IPS-NIHi7 (cell line): ENCODE data around the gene RBM10.

ENCODE experiments used
- DNase-seq: peaks from one replicate; pipeline ENCODE4 v3.0.0; 2012; ENCODE audit warnings: mixed read lengths; ENCODE audit errors: extremely low spot score

RBM10 gene

DNA sequence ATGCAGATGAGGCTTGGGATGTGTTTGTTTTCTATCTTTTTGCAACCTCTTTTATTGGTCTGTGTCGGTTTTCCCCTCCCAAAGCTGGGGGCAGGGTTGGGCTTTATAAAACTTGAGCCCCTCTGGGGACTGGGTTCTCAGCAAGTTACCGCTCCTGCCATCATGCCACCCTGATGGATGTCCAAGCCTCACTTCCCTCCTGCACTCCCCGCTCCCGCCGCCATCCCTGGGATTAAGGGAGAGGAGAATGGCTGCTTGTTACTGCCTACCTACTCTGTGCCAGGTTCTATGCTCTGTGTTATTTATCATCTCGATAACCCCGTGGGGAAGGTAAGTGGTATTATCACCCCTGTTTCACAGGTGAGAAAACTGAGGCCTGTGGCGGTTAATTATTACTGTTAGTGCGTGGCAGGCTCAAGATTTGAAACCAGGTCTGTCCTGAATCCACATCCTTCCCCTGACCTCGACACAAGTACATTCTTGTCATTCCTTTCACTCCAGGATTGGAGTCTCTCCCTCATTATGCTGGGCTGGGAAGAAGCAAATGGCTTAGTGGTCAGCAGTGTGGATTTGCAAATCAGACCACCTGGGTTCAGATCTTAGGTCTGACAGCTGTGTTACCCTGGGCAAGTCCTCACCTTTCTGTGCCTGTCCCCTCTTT is 53.1 kb downstream of the RBM10 start:
- peak; percentile 48 for DNase-seq

DNA sequence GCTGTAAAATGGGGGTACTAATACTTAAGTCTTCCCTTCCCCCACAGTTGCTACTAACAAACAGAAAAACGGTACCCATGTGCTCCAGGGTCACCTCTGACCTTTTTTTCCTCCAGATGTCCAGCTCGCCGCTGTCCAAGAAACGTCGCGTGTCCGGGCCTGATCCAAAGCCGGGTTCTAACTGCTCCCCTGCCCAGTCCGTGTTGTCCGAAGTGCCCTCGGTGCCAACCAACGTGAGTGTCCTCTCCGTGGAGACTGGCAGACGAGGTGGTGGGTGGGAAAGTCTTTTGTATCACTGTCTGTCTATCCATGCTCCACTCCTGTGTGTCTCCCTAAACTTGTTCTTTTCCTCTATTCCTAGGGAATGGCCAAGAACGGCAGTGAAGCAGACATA is 53.7 kb downstream of the RBM10 start:
- DNase-seq, result no peak

DNA sequence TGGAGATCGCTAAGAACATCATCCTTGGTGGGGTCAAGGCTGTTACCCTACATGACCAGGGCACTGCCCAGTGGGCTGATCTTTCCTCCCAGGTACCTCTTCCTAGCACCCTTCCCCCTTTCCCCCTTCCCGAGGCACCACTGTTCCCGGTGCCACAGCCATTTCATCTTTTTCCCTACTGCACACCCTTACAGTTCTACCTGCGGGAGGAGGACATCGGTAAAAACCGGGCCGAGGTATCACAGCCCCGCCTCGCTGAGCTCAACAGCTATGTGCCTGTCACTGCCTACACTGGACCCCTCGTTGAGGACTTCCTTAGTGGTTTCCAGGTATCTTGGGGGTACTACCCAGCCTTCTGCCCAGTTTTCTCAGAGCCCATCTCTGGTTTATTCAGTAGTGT is 54.3 kb downstream of the RBM10 start:
- no peak for DNase-seq

DNA sequence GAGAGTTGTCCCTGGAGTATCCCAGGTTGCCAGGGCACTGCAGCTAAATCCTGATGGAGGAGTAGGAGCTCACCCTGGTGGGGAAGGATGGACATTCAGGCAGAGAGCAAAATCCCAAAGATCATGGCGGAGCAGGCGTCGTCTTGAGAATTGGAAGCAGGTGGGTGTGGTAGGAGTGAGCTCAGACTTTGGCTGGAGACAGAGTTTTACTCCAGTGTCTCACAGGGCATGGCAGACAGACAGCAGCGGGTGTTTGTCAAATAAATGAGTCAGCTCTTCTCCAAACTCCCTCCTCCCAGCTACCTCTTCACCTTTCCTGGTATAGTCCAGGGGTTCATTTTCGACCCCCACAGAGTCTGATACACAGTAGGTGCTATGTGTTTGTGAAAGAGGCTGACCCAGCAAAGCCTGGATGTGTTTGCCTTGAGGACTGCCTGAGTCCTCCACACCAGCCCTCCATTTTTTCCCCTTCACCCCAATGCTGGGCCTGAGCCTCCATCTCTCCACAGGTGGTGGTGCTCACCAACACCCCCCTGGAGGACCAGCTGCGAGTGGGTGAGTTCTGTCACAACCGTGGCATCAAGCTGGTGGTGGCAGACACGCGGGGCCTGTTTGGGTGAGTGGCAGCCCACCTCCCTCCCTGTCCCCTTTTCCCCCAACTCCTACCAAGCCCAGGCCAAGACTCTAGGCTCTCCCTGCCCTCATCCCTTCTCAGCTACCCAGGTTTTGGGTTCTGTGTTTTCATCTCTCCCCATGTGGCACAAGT is 55.5 kb downstream of the RBM10 start:
- DNase-seq, result no peak

DNA sequence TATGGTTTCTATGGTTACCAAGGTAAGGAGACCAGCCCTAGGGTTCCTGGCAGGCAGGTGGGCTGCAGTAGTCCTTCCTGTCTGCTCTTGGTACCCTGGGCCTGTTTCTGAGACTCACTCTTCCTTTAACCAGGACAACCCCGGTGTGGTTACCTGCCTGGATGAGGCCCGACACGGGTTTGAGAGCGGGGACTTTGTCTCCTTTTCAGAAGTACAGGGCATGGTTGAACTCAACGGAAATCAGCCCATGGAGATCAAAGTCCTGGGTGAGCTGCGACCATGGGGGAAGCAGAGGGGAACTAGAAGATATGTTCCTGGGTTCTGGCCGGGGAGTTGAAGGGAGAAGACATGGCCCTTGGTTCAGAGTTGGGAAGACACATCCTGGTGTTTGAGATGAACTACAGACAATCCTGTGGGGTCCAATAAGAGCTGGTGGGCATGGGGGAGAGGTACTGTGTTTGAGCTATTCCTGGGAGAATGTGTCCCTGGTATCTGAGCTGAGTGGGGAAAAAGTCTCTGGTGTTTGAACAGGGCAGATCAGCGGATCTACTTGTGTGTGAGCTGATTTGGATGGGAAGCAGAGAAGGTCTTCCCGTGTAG is 56.4 kb downstream of the RBM10 start:
- no peak for DNase-seq

DNA sequence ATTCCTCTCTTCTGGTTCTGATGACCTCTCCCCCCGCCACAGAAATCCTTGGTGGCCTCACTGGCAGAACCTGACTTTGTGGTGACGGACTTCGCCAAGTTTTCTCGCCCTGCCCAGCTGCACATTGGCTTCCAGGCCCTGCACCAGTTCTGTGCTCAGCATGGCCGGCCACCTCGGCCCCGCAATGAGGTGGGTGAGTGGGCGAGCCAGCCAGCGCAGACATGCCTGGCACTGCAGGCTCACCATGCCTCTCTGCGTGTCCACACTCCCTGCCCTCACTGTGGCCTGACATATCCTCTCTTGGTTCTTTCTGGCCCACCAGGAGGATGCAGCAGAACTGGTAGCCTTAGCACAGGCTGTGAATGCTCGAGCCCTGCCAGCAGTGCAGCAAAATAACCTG is 57.3 kb downstream of the RBM10 start:
- DNase-seq, result no peak

DNA sequence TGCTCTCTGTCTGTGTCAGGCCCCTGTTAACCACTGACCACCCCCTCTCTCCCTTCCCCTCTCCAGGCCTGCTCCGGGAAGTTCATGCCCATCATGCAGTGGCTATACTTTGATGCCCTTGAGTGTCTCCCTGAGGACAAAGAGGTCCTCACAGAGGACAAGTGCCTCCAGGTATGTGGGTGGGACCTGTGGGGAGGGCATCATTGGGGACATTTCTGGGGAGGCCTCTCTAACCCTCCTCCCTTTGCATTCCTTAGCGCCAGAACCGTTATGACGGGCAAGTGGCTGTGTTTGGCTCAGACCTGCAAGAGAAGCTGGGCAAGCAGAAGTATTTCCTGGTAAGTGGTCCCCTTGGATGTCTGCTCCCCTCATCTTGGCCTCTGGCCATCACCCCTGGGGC is 57.9 kb downstream of the RBM10 start:
- DNase-seq, result no peak

DNA sequence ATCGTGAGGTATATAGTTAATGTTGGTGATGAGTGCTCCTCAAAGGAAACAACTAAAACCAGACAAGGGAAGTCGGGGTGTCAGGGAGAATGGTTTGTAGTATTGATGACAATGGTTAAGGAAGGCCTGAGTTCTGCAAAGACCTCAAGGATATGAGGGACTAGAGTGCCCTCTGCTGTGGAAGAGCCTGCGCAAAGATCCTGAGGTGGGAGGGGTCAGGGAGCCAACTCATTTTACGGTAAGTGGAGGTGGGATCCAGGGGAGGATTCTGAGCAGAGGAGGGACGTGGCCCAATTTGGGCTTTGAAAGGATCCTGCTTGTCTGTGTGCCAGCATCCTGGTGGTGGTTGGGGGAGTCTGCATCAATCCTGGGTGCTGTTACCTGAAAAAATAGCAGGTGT is 59.9 kb downstream of the RBM10 start:
- no peak for DNase-seq

DNA sequence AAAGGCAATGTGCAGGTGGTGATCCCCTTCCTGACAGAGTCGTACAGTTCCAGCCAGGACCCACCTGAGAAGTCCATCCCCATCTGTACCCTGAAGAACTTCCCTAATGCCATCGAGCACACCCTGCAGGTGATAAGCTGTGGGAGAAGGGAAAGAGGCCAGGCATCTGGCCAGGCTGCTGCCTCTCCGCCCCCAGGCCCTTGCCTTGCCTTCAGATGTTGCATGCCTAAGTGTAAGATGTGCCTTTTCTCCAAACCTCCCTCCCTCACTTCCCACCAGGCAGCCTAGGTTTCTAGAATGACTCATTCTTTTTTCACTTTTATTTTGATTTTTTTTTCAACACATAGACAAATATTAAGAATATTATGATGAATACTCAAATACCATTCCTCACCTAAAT is 61.3 kb downstream of the RBM10 start:
- no peak for DNase-seq

DNA sequence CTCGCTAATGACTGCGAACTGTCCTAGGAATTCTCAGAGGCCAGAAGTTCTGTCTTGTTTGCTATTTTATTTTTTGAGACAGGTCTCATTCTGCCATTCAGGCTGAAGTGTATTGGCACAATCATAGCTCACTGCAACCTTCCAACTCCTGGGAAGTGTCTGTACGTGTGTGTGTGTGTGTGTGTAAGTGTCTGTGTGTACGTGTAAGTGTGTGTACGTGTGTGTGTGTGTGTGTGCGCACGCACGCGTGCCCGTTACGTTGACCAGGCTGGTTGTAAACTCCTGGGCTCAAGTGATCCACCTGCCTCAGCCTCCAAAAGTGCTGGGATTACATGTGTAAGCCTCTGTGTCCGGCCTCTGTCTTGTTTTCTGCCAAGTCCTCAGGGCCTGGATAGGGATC is 63.1 kb downstream of the RBM10 start:
- no peak for DNase-seq

DNA sequence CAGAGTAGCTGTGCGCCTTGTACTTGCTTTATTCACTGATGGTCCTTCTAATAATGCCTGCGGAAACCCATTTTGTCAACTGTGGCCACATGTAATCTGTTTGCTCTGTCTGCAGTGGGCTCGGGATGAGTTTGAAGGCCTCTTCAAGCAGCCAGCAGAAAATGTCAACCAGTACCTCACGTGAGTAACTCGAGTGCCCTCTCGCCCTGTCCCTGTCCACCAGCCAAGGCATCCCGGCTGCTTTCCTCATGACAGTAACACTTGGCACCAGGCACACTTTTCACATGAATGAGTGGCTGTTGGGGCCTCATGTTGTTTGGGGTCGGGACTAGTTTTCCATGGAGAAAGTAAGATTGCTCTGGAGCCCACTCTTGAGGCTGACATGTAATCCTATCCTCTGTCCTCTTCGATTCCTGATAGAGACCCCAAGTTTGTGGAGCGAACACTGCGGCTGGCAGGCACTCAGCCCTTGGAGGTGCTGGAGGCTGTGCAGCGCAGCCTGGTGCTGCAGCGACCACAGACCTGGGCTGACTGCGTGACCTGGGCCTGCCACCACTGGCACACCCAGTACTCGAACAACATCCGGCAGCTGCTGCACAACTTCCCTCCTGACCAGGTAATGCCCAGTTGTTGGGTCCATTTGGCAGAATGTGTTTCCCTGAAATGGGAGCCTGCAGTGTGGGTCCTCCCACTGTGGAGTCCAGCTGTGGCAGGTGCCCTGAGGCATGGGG is 64.7 kb downstream of the RBM10 start:
- DNase-seq, result no peak

DNA sequence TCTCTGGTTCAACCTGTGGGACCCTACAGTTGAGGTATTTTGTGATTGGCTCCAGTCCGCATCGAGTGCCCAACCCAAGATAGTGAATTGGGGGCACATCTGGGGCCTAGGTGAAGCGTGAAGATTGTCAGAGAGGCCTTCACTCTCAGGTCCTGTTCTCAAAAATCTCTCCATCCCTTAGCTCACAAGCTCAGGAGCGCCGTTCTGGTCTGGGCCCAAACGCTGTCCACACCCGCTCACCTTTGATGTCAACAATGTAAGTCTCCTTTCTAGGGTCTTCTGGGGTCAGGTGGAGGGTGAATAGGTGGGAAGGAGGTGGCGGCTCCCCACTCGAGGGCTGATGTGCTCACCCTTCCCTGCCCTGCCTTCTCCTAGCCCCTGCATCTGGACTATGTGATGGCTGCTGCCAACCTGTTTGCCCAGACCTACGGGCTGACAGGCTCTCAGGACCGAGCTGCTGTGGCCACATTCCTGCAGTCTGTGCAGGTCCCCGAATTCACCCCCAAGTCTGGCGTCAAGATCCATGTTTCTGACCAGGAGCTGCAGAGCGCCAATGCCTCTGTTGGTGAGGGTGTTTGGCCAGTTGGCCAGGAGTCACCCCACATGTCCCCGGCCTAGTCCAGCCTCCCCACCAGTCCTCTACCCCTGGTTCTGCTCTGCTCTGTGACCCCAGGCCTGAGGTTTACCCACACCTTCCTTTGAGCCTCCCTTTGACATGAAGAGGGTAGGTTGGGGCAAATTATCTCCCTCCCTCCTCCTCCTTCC is 65.8 kb downstream of the RBM10 start:
- no peak for DNase-seq

DNA sequence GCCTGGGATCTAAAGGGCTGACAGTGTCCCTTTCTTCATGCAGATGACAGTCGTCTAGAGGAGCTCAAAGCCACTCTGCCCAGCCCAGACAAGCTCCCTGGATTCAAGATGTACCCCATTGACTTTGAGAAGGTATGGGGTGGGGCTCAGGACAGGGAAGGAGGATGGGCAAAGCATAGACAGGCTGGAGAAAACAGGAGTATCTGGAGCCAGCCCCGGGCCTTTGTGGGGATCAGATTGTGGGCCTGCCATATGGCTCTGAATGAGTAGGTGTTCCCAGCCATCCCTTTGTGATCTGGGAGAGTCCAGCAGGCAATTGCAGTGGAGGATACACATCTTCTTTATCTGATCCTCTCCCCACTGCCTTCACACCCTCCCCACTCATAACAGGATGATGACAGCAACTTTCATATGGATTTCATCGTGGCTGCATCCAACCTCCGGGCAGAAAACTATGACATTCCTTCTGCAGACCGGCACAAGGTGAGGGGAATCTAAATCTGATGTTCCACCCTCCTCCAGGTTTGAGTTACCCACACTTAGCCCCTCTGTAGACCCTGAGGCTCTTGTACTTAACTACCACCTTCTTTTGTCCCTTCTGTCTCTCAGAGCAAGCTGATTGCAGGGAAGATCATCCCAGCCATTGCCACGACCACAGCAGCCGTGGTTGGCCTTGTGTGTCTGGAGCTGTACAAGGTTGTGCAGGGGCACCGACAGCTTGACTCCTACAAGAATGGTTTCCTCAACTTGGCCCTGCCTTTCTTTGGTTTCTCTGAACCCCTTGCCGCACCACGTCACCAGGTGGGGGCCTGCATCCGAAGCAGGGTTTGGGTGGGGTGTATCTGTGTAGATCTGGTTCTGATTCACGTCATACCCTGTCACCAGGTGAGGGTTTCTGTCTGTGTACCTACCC is 67.6 kb downstream of the RBM10 start:
- DNase-seq, result no peak

DNA sequence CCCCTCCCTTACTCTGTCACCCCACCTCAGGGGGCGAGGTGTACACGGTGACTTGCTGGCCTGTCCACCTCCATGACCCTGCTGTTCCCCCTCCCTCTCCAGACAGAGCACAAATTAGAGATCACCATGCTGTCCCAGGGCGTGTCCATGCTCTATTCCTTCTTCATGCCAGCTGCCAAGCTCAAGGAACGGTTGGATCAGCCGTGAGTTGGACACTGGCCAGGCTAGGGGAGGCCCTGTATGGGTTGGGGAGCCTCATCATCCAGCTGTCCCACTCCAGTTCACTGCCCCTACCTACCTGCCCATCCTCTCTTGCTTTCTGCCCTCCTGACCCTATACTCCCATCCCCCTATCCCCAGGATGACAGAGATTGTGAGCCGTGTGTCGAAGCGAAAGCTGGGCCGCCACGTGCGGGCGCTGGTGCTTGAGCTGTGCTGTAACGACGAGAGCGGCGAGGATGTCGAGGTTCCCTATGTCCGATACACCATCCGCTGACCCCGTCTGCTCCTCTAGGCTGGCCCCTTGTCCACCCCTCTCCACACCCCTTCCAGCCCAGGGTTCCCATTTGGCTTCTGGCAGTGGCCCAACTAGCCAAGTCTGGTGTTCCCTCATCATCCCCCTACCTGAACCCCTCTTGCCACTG is 69.5 kb downstream of the RBM10 start:
- no peak for DNase-seq

DNA sequence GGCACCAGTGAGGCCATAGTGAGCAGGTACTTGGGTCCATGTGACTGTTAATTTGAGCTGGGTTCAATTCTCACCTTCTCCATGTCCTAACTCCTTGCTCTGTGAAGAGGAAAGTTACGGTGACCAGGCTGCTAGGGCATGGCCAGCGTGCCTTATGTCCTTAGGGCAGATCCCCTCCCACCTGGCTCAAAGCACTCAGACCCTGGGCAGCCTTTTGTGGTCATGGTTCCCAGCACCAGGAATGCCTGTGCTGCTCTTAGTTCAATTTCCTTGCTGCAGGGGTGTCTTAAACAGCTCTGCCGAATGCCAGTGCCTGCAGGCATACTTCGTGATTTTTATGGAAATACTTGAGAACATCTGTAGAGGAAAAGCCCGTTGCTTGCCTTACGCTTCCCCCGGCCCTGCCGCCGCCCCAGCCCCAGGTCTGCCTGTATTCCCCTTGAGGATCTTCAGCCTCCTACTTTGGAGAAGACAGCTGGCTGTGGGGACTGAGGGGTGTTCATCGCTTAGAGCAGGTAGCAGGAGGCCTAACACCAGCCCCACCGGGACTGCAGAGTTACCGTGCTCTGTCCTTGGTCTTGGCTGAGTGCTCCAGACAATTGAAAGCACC is 70.4 kb downstream of the RBM10 start:
- DNase-seq, result no peak

DNA sequence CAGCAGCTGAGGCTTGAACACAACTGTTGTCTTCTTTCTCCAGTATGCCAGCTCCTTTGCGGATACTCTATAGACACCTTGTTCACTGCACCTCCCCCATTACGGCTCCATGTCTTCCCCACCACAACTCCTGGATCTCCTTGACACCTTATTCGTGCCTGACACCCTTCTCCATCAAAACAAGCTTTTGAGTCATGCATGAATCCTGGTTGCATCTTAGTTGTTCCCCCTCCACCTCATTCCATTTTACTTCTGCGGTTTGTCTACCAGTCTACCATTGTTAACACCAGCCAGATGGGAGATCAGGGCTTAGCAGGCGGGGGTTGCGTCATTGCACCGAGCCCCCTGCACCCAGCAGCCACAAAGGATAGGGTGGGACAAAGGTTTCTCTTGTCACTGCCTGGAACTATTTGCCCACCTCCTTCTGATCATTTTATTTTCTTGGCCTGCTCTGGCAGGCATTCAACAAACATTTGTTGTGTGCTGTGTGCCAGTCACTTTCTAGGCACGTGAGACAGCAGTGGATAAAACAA is 71.4 kb downstream of the RBM10 start:
- DNase-seq, result no peak

DNA sequence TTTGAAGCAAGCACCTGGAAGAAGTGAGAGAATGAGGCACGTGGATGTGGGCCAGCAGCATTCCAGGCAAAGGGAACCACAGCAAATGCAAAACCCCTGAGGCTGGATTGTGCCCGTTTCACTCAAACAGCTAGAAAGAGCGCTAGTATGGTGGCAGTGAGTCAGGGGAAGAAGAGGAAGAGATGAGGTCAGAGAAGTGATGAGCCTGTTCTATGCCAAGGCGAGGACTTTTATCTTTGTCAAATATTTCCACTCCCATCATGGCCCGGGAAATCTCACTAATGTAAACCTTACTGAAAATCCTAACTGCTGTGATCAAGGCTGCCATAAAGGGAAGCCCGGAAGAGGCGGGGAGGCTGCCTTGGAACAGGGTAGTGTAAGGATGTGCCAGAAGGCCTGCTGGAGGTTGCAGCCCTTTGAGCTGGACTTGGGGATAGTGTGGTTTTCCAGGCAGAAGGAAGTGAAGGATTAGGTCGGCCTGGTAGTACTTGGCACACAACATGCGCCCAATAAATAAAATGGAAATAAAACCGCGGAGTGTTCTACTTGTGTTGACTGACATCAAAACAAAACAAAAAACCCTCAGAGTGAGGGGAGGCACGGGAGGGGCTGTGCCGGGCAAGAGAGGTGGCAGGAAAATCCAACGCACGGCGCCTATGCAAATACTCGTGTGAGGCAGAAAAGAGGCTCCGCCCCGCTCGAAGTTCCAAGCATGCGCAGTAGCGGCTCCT is 72.3 kb downstream of the RBM10 start:
- DNase-seq, result peak; percentile 53

DNA sequence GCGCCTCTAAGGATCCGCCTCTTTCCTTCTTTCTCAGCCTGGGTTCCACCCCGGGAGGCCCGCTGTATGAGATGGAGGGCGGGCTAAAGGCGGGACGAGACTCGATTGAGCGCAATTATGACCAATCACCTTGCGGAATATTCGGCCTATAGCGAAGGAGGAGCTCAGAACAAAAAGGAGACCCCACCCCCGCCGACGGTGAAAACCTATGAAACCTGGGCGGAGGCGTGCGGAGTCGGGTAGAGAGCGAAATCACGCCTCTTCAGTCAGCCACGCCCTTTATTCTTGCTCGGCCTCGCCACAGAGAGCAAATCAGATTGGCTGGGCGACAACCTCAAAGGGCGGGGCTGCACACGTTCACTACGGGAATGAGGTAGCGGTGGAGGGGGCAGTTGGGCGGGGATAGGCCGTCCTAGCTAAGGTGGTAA is 72.8 kb downstream of the RBM10 start:
- peak; percentile 91 for DNase-seq
